Liver (tissue), 9 donors: ENCODE measurements around the gene CLN6. TPM values are rescaled to one million over a fixed set of nuclear protein-coding genes. Genes with fewer than 3 reads are reported as not detected.

Experiments used
- DNase-seq: peaks from one replicate; pipeline ENCODE4 v3.0.0-alpha.2; 2017; ENCODE audit warnings: low spot score
- H3K27ac ChIP-seq, 2 donors: one replicate each; pipeline ENCODE4 v1.7.0; 2013; ENCODE audit warnings: inconsistent platforms in 2 of 2, low read length in 2 of 2, control low read depth in 1 of 2, low read depth in 1 of 2, mild to moderate bottlenecking in 1 of 2
- H3K27me3 ChIP-seq, 4 donors: one replicate each; pipeline versions ENCODE4 v1.6.1 to v1.7.0; 2013; ENCODE audit warnings: low read length in 3 of 4, inconsistent platforms in 1 of 4, mild to moderate bottlenecking in 1 of 4, moderate library complexity in 1 of 4; ENCODE audit not compliant: control insufficient read depth in 4 of 4, insufficient read depth in 4 of 4
- H3K36me3 ChIP-seq, 4 donors: one replicate each; pipeline versions ENCODE4 v1.6.1 to v1.7.0; 2013; ENCODE audit warnings: low read length in 3 of 4, mild to moderate bottlenecking in 3 of 4, low read depth in 1 of 4, moderate library complexity in 1 of 4; ENCODE audit not compliant: control insufficient read depth in 4 of 4, insufficient read depth in 3 of 4
- H3K4me1 ChIP-seq, 4 donors: one replicate each; pipeline versions ENCODE4 v1.6.1 to v1.7.0; 2013; ENCODE audit warnings: low read length in 3 of 4, mild to moderate bottlenecking in 3 of 4, moderate library complexity in 1 of 4; ENCODE audit not compliant: control insufficient read depth in 4 of 4, insufficient read depth in 4 of 4
- H3K4me3 ChIP-seq, 3 donors: one replicate each; pipeline versions ENCODE4 v1.6.1 to v1.7.0; 2013; ENCODE audit warnings: low read length in 3 of 3, control low read depth in 1 of 3, low read depth in 1 of 3, mild to moderate bottlenecking in 1 of 3
- H3K9ac ChIP-seq, 2 donors: one replicate each; pipeline ENCODE4 v1.7.0; 2013; ENCODE audit warnings: low read length in 2 of 2, mild to moderate bottlenecking in 2 of 2, moderate library complexity in 2 of 2, control low read depth in 1 of 2, low read depth in 1 of 2
- H3K9me3 ChIP-seq, 4 donors: one replicate each; pipeline versions ENCODE4 v1.6.1 to v1.7.0; 2013; ENCODE audit warnings: low read length in 3 of 4; ENCODE audit not compliant: control insufficient read depth in 4 of 4
- ATF3 ChIP-seq: IDR thresholded peaks from 2 replicates; pipeline ENCODE4 v1.6.1; 2016; ENCODE audit warnings: antibody characterized with exemption
- EGR1 ChIP-seq, 2 donors: IDR thresholded peaks; 2 replicates each; pipeline ENCODE4 v1.6.1; 2016 to 2018; ENCODE audit warnings: antibody characterized with exemption in 2 of 2, low read depth in 2 of 2
- FOXA1 ChIP-seq: IDR thresholded peaks from 2 replicates; pipeline ENCODE4 v1.6.1; 2016; ENCODE audit warnings: antibody characterized with exemption
- FOXA2 ChIP-seq: IDR thresholded peaks from 2 replicates; pipeline ENCODE4 v1.6.1; 2016; ENCODE audit warnings: antibody characterized with exemption
- GABPA ChIP-seq, 2 donors: IDR thresholded peaks in 1 of 2; conservative IDR thresholded peaks in 1 of 2; 2 replicates each; pipeline ENCODE4 v1.6.1; 2016; ENCODE audit warnings: antibody characterized with exemption in 2 of 2, mild to moderate bottlenecking in 1 of 2, moderate library complexity in 1 of 2
- HNF4A ChIP-seq, 2 donors: conservative IDR thresholded peaks; 2 replicates each; pipeline ENCODE4 v1.6.1; 2016; ENCODE audit warnings: antibody characterized with exemption in 2 of 2, mild to moderate bottlenecking in 2 of 2
- HNF4G ChIP-seq: IDR thresholded peaks from 2 replicates; pipeline ENCODE4 v1.6.1; 2016; ENCODE audit warnings: antibody characterized with exemption
- JUND ChIP-seq, 2 donors: IDR thresholded peaks; 2 replicates each; pipeline ENCODE4 v1.6.1; 2016; ENCODE audit warnings: antibody characterized with exemption in 2 of 2
- NR2F2 ChIP-seq: IDR thresholded peaks from 2 replicates; pipeline ENCODE4 v1.6.1; 2016; ENCODE audit warnings: antibody characterized with exemption
- RAD21 ChIP-seq, 2 donors: IDR thresholded peaks; 2 replicates each; pipeline ENCODE4 v1.6.1; 2016; ENCODE audit warnings: antibody characterized with exemption in 2 of 2, mild to moderate bottlenecking in 2 of 2
- RXRA ChIP-seq, 2 donors: IDR thresholded peaks; 2 replicates each; pipeline ENCODE4 v1.6.1; 2017 to 2018; ENCODE audit warnings: antibody characterized with exemption in 2 of 2, mild to moderate bottlenecking in 1 of 2
- SP1 ChIP-seq: IDR thresholded peaks from 2 replicates; pipeline ENCODE4 v1.6.1; 2018; ENCODE audit warnings: antibody characterized with exemption, mild to moderate bottlenecking
- TAF1 ChIP-seq: conservative IDR thresholded peaks from 2 replicates; pipeline ENCODE4 v1.6.1; 2016; ENCODE audit warnings: antibody characterized with exemption, mild to moderate bottlenecking
- YY1 ChIP-seq: IDR thresholded peaks from 2 replicates; pipeline ENCODE4 v1.6.1; 2016; ENCODE audit warnings: antibody characterized with exemption, mild to moderate bottlenecking
- WGBS: extraction: QIAGEN DNeasy Blood & Tissue Kit; methylation state at CpG from one replicate; pipeline ENCODE4 v1.1.7; 2013; 5-methylcytosine and 5-hydroxymethylcytosine counted together
- polyA plus RNA-seq, 2 donors: library from polyadenylated mRNA; stranded (reverse) in 1 of 2; unstranded in 1 of 2; fragments of 200-250 nt in 1 of 2; fragments of >200 nt in 1 of 2; fragmentation: Nextera tagmentation in 1 of 2; extraction: Ambion mirVana in 1 of 2; gene quantifications; one replicate each; pipeline versions ENCODE4 v1.2.1 to v1.2.3, GENCODE V29; 2013 to 2015
- total RNA-seq, 2 donors: library from RNA; depleted of rRNA; stranded (reverse); fragments of >200 nt; gene quantifications; one replicate each; pipeline ENCODE4 v1.2.3, GENCODE V29; 2014
- TF ChIP-seq, protein P1 (sequence below): IDR thresholded peaks from 2 replicates; pipeline ENCODE4 v1.6.1; 2016; ENCODE audit warnings: antibody characterized with exemption
- TF ChIP-seq, protein P2 (sequence below): fragments of 150-350 bp; IDR thresholded peaks from 2 replicates; pipeline ENCODE4 v1.5.1; 2017; ENCODE audit warnings: improper control_type of control experiment, low read depth, low read length; ENCODE audit not compliant: missing input control
- TF ChIP-seq, protein P3 (sequence below): IDR thresholded peaks from 2 replicates; pipeline ENCODE4 v1.6.1; 2016; ENCODE audit warnings: antibody characterized with exemption
- TF ChIP-seq, protein P4 (sequence below): IDR thresholded peaks from 2 replicates; pipeline ENCODE4 v1.6.1; 2016; ENCODE audit warnings: antibody characterized with exemption, mild to moderate bottlenecking
- donor health status: healthy.
- donor health status: healthy.
- donor health status: healthy.
- donor health status: healthy.
- donor health status: healthy.

Gene CLN6
- total and polyA plus RNA-seq, 4 donors: 7.2 to 21.2 (median 15.4) TPM

- no peaks in the 10 kb centered on the region for H3K9me3 ChIP-seq
- H3K4me1 ChIP-seq: no peaks in the 10 kb centered on the region
- 58% methylated on average over 3 of the region's 3 CpGs for WGBS
- H3K9ac ChIP-seq: no peak overlapping the region
- H3K36me3 ChIP-seq: no peaks in the 10 kb centered on the region
- no peaks in the 10 kb centered on the region for H3K27me3 ChIP-seq
- TF ChIP-seq JUND (IDR thresholded peaks at IDR 0.05) (no peak), RAD21 (IDR thresholded peaks at IDR 0.05) (no peak), NR2F2 (no peak), HNF4A (conservative IDR thresholded peaks at IDR 0.05) (no peak), ATF3 (no peak), EGR1 (IDR thresholded peaks at IDR 0.05; ENCODE audit: low read depth in 2 of 2) (no peak), SP1 (no peak), RXRA (IDR thresholded peaks at IDR 0.05) (no peak), YY1 (no peak), HNF4G (no peak), TAF1 (no peak), FOXA1 (no peak), FOXA2 (no peak), GABPA (IDR thresholded peaks at IDR 0.05 in 1 of 2, conservative IDR thresholded peaks at IDR 0.05 in 1 of 2) (no peak)
- TF ChIP-seq, protein P1, sequence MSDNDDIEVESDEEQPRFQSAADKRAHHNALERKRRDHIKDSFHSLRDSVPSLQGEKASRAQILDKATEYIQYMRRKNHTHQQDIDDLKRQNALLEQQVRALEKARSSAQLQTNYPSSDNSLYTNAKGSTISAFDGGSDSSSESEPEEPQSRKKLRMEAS: no peak
- TF ChIP-seq, protein P2, sequence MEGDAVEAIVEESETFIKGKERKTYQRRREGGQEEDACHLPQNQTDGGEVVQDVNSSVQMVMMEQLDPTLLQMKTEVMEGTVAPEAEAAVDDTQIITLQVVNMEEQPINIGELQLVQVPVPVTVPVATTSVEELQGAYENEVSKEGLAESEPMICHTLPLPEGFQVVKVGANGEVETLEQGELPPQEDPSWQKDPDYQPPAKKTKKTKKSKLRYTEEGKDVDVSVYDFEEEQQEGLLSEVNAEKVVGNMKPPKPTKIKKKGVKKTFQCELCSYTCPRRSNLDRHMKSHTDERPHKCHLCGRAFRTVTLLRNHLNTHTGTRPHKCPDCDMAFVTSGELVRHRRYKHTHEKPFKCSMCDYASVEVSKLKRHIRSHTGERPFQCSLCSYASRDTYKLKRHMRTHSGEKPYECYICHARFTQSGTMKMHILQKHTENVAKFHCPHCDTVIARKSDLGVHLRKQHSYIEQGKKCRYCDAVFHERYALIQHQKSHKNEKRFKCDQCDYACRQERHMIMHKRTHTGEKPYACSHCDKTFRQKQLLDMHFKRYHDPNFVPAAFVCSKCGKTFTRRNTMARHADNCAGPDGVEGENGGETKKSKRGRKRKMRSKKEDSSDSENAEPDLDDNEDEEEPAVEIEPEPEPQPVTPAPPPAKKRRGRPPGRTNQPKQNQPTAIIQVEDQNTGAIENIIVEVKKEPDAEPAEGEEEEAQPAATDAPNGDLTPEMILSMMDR: no peak
- TF ChIP-seq, protein P3, sequence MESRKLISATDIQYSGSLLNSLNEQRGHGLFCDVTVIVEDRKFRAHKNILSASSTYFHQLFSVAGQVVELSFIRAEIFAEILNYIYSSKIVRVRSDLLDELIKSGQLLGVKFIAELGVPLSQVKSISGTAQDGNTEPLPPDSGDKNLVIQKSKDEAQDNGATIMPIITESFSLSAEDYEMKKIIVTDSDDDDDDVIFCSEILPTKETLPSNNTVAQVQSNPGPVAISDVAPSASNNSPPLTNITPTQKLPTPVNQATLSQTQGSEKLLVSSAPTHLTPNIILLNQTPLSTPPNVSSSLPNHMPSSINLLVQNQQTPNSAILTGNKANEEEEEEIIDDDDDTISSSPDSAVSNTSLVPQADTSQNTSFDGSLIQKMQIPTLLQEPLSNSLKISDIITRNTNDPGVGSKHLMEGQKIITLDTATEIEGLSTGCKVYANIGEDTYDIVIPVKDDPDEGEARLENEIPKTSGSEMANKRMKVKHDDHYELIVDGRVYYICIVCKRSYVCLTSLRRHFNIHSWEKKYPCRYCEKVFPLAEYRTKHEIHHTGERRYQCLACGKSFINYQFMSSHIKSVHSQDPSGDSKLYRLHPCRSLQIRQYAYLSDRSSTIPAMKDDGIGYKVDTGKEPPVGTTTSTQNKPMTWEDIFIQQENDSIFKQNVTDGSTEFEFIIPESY: no peak
- TF ChIP-seq, protein P4, sequence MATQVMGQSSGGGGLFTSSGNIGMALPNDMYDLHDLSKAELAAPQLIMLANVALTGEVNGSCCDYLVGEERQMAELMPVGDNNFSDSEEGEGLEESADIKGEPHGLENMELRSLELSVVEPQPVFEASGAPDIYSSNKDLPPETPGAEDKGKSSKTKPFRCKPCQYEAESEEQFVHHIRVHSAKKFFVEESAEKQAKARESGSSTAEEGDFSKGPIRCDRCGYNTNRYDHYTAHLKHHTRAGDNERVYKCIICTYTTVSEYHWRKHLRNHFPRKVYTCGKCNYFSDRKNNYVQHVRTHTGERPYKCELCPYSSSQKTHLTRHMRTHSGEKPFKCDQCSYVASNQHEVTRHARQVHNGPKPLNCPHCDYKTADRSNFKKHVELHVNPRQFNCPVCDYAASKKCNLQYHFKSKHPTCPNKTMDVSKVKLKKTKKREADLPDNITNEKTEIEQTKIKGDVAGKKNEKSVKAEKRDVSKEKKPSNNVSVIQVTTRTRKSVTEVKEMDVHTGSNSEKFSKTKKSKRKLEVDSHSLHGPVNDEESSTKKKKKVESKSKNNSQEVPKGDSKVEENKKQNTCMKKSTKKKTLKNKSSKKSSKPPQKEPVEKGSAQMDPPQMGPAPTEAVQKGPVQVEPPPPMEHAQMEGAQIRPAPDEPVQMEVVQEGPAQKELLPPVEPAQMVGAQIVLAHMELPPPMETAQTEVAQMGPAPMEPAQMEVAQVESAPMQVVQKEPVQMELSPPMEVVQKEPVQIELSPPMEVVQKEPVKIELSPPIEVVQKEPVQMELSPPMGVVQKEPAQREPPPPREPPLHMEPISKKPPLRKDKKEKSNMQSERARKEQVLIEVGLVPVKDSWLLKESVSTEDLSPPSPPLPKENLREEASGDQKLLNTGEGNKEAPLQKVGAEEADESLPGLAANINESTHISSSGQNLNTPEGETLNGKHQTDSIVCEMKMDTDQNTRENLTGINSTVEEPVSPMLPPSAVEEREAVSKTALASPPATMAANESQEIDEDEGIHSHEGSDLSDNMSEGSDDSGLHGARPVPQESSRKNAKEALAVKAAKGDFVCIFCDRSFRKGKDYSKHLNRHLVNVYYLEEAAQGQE: no peak
- DNase-seq: no peak
- H3K27ac ChIP-seq: no peak overlapping the region
- H3K4me3 ChIP-seq: no peak overlapping the region
Measured at GRCh38 chr15:68268405-68268804, 38.9 kb upstream of the CLN6 start.

- no peak for DNase-seq
- no peaks in the 10 kb centered on the region for H3K27me3 ChIP-seq
- TF ChIP-seq GABPA (IDR thresholded peaks at IDR 0.05 in 1 of 2, conservative IDR thresholded peaks at IDR 0.05 in 1 of 2) (no peak), RXRA (IDR thresholded peaks at IDR 0.05) (no peak), FOXA2 (no peak), SP1 (no peak), TAF1 (no peak), FOXA1 (no peak), RAD21 (IDR thresholded peaks at IDR 0.05) (no peak), NR2F2 (no peak)
- TF ChIP-seq, protein P2: no peak
- TF ChIP-seq, protein P1: no peak
- TF ChIP-seq, protein P3: no peak
Measured at GRCh38 chr15:68265674-68266073, 36.1 kb upstream of the CLN6 start.

More at GRCh38 chr15:68265674-68266073, 36.1 kb upstream of the CLN6 start:
- H3K9ac ChIP-seq: no peak overlapping the region
- 91% methylated on average over 3 of the region's 3 CpGs for WGBS
- no peak overlapping the region for H3K4me3 ChIP-seq
- no peaks in the 10 kb centered on the region for H3K4me1 ChIP-seq
- no peaks in the 10 kb centered on the region for H3K36me3 ChIP-seq
- H3K9me3 ChIP-seq: no peaks in the 10 kb centered on the region
- H3K27ac ChIP-seq: no peak overlapping the region
